WTC11 (cell line): ENCODE measurements around the gene CDK11B.

ENCODE experiments used
- CREM ChIP-seq: sonication (generic); formaldehyde crosslinking; IDR thresholded peaks from 2 replicates; pipeline ENCODE4 v1.8.1; 2022; ENCODE audit warnings: mild to moderate bottlenecking, missing genetic modification reagents, moderate library complexity
- CTCF ChIP-seq: fragments of 200-600 bp; IDR thresholded peaks from 2 replicates; pipeline ENCODE4 v1.8.0; 2022; ENCODE audit warnings: antibody characterized with exemption
- EMX1 ChIP-seq: fragments of 250-450 bp; sonication (Bioruptor Pico); IDR thresholded peaks from 2 replicates; pipeline ENCODE4 v1.8.0; 2021; ENCODE audit warnings: mild to moderate bottlenecking
- NR3C1 ChIP-seq: sonication (generic); formaldehyde crosslinking; conservative IDR thresholded peaks from 2 replicates; pipeline ENCODE4 v1.8.1; 2023; ENCODE audit warnings: low read depth, mild to moderate bottlenecking, missing genetic modification reagents
- TF ChIP-seq, protein P1 (sequence below): sonication (generic); formaldehyde crosslinking; IDR thresholded peaks from 2 replicates; pipeline ENCODE4 v1.8.0; 2022; ENCODE audit warnings: mild to moderate bottlenecking, missing genetic modification reagents
- TF ChIP-seq, protein P2 (sequence below): sonication (generic); formaldehyde crosslinking; IDR thresholded peaks from 2 replicates; pipeline ENCODE4 v1.8.0; 2023; ENCODE audit warnings: missing genetic modification reagents, mild to moderate bottlenecking, borderline replicate concordance

DNA sequence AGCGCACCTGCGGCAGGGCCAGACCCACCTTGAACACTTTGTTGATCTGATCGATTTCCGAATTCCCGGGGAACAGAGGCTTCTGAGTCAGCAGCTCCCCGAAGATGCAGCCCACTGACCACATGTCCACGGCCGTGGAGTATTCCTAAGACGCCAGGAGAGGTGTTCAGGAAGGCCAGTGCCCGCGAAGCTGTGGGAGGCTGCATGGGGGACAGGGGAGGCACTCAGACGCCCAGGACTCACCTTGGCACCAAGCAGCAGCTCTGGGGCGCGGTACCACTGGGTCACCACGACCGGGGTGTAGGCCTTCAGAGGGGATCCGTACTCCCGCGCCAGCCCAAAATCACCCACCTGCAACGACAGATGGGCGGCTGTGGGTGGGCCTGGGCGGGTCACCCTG is 45.0 kb upstream of the CDK11B start:
- no peak for TF ChIP-seq CTCF
- TF ChIP-seq, protein P1, sequence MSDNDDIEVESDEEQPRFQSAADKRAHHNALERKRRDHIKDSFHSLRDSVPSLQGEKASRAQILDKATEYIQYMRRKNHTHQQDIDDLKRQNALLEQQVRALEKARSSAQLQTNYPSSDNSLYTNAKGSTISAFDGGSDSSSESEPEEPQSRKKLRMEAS (CRISPR knock-in tag): no peak
- TF ChIP-seq, protein P2, sequence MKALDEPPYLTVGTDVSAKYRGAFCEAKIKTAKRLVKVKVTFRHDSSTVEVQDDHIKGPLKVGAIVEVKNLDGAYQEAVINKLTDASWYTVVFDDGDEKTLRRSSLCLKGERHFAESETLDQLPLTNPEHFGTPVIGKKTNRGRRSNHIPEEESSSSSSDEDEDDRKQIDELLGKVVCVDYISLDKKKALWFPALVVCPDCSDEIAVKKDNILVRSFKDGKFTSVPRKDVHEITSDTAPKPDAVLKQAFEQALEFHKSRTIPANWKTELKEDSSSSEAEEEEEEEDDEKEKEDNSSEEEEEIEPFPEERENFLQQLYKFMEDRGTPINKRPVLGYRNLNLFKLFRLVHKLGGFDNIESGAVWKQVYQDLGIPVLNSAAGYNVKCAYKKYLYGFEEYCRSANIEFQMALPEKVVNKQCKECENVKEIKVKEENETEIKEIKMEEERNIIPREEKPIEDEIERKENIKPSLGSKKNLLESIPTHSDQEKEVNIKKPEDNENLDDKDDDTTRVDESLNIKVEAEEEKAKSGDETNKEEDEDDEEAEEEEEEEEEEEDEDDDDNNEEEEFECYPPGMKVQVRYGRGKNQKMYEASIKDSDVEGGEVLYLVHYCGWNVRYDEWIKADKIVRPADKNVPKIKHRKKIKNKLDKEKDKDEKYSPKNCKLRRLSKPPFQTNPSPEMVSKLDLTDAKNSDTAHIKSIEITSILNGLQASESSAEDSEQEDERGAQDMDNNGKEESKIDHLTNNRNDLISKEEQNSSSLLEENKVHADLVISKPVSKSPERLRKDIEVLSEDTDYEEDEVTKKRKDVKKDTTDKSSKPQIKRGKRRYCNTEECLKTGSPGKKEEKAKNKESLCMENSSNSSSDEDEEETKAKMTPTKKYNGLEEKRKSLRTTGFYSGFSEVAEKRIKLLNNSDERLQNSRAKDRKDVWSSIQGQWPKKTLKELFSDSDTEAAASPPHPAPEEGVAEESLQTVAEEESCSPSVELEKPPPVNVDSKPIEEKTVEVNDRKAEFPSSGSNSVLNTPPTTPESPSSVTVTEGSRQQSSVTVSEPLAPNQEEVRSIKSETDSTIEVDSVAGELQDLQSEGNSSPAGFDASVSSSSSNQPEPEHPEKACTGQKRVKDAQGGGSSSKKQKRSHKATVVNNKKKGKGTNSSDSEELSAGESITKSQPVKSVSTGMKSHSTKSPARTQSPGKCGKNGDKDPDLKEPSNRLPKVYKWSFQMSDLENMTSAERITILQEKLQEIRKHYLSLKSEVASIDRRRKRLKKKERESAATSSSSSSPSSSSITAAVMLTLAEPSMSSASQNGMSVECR (CRISPR knock-in tag): no peak
- no peak for TF ChIP-seq NR3C1 (CRISPR knock-in tag)
- no peak for TF ChIP-seq EMX1 (CRISPR knock-in tag)
- TF ChIP-seq CREM (CRISPR knock-in tag): no peak
